ENCODE data around the gene ATRN.
"Not testable (repeated sequence)": the region's sequence is repeated elsewhere in the genome, so short reads cannot be mapped to it uniquely, and the experiment has no call there.

ATRN gene

DNA sequence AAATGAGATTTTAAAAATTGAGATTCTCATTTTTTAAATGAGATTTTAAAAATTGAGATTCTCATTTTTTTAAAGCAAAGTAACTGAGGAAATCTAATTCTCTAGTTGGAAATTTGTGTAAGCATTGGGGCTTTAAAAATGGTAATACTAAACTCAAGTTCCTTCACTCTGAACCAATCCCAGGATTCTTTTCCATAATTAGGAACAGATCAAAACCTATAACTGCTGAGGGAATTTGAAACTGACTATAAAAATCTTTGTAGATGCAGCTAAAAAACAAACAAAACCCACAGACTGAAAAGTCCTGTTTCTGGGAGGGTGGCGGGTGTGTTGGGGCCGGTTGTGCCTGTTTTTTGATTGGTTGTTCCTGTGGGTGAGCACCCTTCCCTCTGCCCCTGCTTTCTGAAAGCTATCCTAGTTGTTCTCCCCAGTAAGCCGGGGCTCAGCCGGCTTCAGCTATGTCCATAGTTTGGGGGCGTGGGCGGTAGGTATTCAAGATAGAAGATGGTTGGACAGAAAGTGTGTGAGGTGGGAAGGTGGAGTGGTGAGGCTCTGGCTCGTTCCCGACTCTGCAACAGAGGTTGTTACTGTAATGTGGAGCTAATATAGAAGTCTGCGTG lies 143.1 kb downstream of the ATRN start:
- peak overlapping the region; percentile 31 for H3K4me3 ChIP-seq (ENCODE audit: low read depth, low read length)
- DNase-seq (ENCODE audit: low read depth, low spot score): no peak
- POLR2A ChIA-PET: interaction anchor here (0.6 kb wide), 1 partner anchor 22 kb away, joined by 3 read pairs; no protein-coding TSS in a partner anchor
- TF ChIP-seq, protein P1, sequence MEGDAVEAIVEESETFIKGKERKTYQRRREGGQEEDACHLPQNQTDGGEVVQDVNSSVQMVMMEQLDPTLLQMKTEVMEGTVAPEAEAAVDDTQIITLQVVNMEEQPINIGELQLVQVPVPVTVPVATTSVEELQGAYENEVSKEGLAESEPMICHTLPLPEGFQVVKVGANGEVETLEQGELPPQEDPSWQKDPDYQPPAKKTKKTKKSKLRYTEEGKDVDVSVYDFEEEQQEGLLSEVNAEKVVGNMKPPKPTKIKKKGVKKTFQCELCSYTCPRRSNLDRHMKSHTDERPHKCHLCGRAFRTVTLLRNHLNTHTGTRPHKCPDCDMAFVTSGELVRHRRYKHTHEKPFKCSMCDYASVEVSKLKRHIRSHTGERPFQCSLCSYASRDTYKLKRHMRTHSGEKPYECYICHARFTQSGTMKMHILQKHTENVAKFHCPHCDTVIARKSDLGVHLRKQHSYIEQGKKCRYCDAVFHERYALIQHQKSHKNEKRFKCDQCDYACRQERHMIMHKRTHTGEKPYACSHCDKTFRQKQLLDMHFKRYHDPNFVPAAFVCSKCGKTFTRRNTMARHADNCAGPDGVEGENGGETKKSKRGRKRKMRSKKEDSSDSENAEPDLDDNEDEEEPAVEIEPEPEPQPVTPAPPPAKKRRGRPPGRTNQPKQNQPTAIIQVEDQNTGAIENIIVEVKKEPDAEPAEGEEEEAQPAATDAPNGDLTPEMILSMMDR (IDR thresholded peaks at IDR 0.05; ENCODE audit: insufficient read depth, low read length, missing control alignments): no peak
- CTCF ChIA-PET: interaction anchor here (0.9 to 2.8 kb wide), 4 partner anchors 9 to 206 kb away, joined by 3 to 12 read pairs (median 4); partner anchors contain the start of gene DNAAF9

DNA sequence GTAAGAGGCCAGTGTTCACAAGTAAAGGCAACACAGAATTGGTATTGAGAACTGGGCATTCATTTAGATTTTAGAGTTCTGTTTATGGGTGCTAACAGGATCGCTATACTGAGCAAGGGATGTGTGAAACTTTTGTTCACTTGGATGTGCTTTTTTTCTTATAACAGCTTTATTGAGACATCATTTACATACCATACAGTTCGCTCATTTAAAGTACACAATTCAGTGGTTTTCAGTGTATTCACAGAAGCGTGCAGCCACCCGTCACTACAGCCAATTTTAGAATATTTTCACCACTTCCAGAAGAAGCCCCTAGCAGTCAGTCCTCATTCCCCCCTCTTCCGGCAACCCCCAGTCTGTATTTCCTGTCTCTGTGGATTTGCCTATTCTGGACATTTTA lies 143.6 kb downstream of the ATRN start:
- no peak for DNase-seq (ENCODE audit: low read depth, low spot score)
- TF ChIP-seq, protein P1 (IDR thresholded peaks at IDR 0.05; ENCODE audit: insufficient read depth, low read length, missing control alignments): no peak
- peak overlapping the region; percentile 31 for H3K4me3 ChIP-seq (ENCODE audit: low read depth, low read length)
- POLR2A ChIA-PET: interaction anchor here (0.6 kb wide), 1 partner anchor 21 kb away, joined by 3 read pairs; no protein-coding TSS in a partner anchor
- CTCF ChIA-PET: interaction anchor here (1.3 to 2.8 kb wide), 4 partner anchors 8 to 206 kb away, joined by 3 to 12 read pairs (median 4); partner anchors contain the start of gene DNAAF9

DNA sequence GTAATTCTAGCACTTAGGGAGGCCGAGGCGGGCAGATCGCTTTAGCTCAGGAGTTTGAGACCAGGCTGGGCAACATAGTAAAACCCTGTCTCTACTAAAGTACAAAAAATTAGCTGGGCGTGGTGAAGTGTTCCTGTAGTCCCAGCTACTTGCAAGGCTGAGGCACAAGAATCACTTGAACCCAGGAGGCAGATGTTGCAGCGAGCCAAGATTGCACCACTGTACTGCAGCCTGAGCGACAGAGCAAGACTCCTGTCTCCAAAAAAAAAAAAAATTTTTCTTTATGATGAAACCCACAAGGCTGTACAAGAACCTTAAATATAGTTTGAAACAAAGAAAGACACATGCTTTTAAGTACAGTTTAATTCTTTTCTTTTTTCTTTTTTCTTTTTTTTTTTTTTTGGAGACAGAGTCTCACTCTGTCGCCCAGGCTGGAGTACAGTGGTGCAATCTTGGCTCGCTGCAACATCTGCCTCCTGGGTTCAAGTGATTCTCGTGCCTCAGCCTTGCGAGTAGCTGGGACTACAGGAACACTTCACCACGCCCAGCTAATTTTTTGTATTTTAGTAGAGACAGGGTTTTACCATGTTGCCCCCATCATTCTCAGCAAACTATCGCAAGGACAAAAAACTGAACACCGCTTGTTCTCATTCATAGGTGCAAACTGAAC lies 144.5 kb downstream of the ATRN start:
- POLR2A ChIA-PET; H3K4me3 ChIP-seq (ENCODE audit: low read depth, low read length); DNase-seq (ENCODE audit: low read depth, low spot score): not testable (repeated sequence)
- CTCF ChIA-PET: interaction anchor here (1.5 to 2.9 kb wide), 3 partner anchors 8 to 95 kb away, joined by 3 to 8 read pairs (median 3); no protein-coding TSS in a partner anchor

DNA sequence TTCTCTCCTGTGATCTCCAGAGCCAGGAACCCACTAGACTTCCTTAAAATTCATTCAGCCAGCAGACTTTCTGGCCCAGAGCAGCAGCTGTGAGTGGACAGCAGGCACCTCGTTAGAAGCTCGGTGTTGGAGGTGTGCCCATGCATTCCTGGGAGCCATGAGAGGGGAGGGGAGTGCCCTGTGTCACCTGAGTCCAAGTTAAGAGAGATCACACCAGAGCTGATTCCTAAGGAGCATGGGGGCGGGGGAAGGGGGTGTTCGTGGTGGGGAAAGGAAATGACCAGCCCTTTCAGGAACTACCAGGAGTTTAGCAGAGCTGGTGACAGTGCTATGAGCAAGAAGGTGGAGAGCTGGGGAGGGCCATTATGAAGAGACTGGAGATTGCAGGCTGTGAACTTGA lies 145.4 kb downstream of the ATRN start:
- CTCF ChIA-PET: interaction anchor here (2.9 kb wide), 1 partner anchor 95 kb away, joined by 8 read pairs; no protein-coding TSS in a partner anchor
- no peak for DNase-seq (ENCODE audit: low read depth, low spot score)

DNA sequence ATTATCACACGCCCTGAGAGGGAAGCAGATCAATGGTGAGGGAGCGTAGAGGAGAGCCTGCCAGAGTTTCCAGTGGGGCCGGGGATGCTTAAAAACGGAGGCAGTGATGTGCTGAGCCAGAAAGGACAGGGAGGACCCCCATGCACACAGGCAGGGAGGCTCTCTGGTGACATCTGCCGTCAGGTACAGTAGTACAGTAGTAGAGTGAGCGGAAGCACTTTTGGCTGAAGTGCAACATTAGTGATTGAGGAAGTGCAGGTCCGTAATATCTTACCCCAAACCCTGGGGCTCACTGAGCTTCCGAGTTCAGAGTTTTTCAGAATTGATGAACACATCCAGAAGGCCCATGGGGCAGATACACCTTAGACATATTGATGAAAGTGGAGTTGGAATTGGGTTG lies 150.3 kb downstream of the ATRN start:
- TF ChIP-seq, protein P1 (IDR thresholded peaks at IDR 0.05; ENCODE audit: insufficient read depth, low read length, missing control alignments): no peak
- DNase-seq (ENCODE audit: low read depth, low spot score): no peak
- ChIA-PET CTCF (interaction anchor here (0.6 to 1.0 kb wide), 2 partner anchors 13 to 57 kb away, joined by 3 read pairs; no protein-coding TSS in a partner anchor), POLR2A (interaction anchor here (0.6 kb wide), 1 partner anchor 19 kb away, joined by 4 read pairs; no protein-coding TSS in a partner anchor)
- no peak overlapping the region for H3K4me3 ChIP-seq (ENCODE audit: low read depth, low read length)

More for the DNA sequence above, 145.4 kb downstream of the ATRN start:
- POLR2A ChIA-PET: no interaction called here
- TF ChIP-seq, protein P1 (IDR thresholded peaks at IDR 0.05; ENCODE audit: insufficient read depth, low read length, missing control alignments): no peak
- H3K4me3 ChIP-seq (ENCODE audit: low read depth, low read length): no peak overlapping the region

DNA sequence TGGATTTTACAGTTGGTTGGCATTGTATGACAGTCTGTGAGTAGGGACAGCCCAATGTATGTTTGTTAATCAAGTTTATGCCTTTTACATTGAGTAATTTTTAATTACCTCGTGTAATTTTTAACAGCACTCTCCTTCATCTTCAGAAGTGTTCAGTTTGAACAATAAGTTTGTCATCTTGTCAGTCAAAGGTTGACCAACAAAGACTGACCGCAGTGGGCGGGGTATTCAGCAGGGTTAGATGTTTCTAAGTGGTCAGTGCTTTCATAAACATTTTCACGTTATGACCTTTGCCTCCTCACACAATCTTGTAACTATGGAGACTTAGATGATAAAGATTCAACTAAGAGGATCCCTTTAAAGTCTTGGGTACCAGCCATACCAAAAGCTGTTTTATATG lies 151.6 kb downstream of the ATRN start:
- ChIA-PET POLR2A (no interaction called here), CTCF (interaction anchor here (1.4 kb wide), 1 partner anchor 8 kb away, joined by 3 read pairs; no protein-coding TSS in a partner anchor)
- TF ChIP-seq, protein P1 (IDR thresholded peaks at IDR 0.05; ENCODE audit: insufficient read depth, low read length, missing control alignments): no peak
- no peak for DNase-seq (ENCODE audit: low read depth, low spot score)
- H3K4me3 ChIP-seq (ENCODE audit: low read depth, low read length): no peak overlapping the region
